CD4-positive, alpha-beta T cell treated with Interleukin-15 for 4 hours (primary cell): ENCODE data around the gene ACAP1.

Experiments used
- DNase-seq: peaks from one replicate; pipeline ENCODE4 v3.0.0-alpha.2; 2020; ENCODE audit warnings: low spot score

The ACAP1 gene

GRCh38 chr17:7391307-7391706 is 55.0 kb downstream of the ACAP1 start:
- DNase-seq, result no peak

- no peak for DNase-seq
These were observed 56.6 kb downstream of the ACAP1 start for GRCh38 chr17:7392696-7393612.

GRCh38 chr17:7393613-7394451 is 57.5 kb downstream of the ACAP1 start:
- DNase-seq, result peak; percentile 62

DNA sequence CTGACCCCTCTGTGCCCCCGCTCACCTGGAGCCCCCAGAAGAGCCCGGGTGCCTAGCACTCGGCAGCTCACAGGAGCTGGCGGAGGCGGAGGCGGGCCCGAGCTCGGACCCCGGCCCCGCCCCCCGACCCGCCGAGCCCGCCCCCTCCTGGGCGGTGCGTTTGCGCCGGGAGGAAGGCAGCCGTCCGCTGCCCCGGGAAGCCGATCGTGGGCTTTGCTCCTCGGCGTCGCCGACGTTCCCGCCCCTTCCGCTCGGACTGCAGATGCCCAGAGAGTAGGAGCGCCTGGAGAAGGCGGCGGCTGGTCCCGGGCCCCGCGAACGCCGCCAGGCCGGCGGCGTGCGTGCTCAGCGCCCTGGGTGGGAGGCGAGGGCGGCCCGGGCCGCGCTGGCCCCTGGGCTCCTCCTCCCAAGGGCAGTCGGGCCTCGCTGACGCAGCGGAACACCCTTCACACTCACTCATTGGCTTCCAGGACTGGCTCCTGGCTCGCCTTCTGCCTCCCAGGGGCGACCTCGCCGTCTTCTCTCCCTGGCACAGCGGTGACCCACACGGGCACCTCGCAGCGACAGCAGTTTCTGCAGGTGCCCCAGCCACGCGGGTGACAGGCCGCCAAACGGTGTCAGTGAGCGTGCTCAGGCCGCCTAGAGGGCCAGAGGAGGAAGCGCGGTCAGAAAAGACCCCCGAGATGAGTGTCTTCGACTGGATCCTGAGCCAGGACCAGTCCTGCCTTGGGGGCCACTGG is 58.3 kb downstream of the ACAP1 start, which contains the start of gene PLSCR3:
TSS of gene PLSCR3 (minus strand) at position 74 of the 740 bp plus-strand sequence. CDS start 415 bp downstream, outside the sequence.
- peak; percentile 79 for DNase-seq

DNA sequence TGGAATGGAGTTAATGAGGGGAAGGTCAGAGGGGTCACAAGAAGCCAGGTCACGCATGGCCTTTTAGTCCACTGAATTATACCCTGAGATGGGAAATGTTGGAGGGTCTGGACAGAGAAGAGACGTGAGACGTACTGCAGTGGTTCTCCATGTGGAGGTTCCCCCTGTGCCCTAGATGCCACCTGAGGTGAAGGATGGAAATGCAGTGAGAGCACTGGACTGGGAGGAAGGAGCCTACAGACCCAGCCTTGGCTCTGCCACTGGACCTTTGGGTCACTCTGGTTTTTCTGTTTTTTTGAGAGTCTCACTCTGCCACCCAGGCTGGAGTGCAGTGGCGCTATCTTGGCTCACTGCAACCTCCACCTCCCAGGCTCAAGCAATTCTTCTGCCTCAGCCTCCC is 59.8 kb downstream of the ACAP1 start:
- no peak for DNase-seq

- no peak for DNase-seq
These were observed 62.3 kb downstream of the ACAP1 start for GRCh38 chr17:7398612-7399011.
